Skin of body (tissue), 2 donors: Measurements from ENCODE around the gene SLC7A8. TPM values are rescaled to one million over a fixed set of nuclear protein-coding genes. Genes with fewer than 3 reads are reported as not detected.
A peak's percentile ranks its signal among the peaks of the same experiment; 100 is the strongest.

Experiments
- DNase-seq: peaks from one replicate; lab custom pipeline; 2025; lab: John Stamatoyannopoulos, UW
- total RNA-seq: library from RNA; depleted of rRNA; stranded (reverse); fragments of >200 nt; gene quantifications from one replicate; pipeline ENCODE4 v1.2.3, GENCODE V29; 2014

The SLC7A8 gene
- total RNA-seq, 1 donor from 2014 or later: 27.5 TPM

GRCh38 chr14:23183158-23183470 is 346 bp downstream of the SLC7A8 start:
- no peak for DNase-seq

DNA sequence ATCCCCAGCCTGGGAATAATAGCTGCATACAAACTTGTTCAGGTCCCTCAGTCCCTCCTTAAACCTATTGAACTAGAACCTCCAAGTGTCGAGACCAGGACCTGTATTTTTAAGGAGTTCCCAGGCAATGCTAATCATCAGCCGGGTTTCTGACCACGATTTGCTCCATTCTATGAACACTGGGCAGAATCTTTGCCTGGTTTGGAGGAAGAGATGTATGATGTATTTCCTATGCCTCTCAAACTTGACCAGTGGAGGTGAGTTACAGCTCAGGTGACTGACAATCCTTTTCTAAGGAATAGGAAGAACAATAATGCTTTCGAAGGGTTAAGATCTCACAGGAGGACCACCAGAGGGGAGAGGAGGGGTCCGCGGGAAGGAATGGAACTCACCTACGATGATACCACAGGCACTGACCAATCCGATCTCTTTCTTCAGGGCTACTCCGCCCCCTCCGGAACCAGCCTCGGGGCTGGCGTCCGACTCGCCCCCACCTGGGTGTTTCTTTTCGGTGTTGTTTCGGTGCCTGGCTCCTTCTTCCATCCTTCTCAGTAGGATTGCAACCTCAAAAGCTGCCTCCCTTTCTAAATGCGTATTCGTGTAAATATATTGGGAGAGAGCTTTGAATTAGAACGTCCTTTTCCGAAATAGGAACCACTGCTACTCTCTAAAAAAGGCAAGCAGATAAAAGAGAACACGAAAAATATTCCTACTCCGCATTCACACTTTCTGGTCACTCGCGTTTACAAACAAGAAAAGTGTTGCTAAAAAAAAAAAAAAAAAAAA is 895 bp downstream of the SLC7A8 start:
- no peak for DNase-seq

DNA sequence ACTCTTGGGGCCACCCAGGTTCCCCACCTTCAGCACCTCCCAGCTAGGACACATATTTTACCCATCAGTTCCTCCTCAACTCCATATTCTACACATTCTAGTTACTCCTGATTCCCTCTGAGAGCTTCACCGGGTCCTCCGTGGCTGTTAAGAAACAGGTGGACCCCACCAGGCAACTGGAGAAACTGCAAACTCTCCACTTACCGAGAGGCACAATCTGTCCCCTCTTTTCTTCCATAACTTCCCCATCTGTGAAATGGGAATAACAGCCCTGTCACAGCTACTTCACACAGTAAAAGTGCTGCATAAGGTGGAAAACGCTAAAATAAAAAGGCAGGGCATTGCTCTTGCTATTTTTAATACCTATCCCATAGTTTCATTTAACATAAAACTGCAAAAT is 1.5 kb downstream of the SLC7A8 start:
- DNase-seq: no peak

DNA sequence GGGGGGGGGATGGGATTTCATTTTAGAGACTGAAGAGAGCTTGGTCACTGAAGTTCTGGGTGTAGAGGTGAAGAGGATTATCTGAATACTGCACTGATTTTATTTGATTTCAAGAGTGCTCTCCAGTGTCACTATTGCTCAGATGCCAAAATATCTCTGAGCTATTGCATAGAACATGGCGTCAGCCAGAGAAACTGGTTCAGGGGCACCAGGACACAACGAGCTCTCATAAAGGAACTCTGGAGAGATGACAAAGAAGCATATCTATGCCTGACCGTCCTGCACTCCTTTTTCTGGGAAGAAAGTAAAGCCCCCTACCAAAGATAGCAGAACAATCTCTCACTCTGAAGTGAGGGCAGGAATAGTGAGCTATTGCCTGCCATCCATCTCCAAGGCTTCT is 2.0 kb downstream of the SLC7A8 start:
- DNase-seq: no peak

GRCh38 chr14:23177181-23177580 is 6.3 kb downstream of the SLC7A8 start:
- DNase-seq: no peak

- no peak for DNase-seq
Measured at GRCh38 chr14:23175823-23176222, 7.6 kb downstream of the SLC7A8 start.

DNA sequence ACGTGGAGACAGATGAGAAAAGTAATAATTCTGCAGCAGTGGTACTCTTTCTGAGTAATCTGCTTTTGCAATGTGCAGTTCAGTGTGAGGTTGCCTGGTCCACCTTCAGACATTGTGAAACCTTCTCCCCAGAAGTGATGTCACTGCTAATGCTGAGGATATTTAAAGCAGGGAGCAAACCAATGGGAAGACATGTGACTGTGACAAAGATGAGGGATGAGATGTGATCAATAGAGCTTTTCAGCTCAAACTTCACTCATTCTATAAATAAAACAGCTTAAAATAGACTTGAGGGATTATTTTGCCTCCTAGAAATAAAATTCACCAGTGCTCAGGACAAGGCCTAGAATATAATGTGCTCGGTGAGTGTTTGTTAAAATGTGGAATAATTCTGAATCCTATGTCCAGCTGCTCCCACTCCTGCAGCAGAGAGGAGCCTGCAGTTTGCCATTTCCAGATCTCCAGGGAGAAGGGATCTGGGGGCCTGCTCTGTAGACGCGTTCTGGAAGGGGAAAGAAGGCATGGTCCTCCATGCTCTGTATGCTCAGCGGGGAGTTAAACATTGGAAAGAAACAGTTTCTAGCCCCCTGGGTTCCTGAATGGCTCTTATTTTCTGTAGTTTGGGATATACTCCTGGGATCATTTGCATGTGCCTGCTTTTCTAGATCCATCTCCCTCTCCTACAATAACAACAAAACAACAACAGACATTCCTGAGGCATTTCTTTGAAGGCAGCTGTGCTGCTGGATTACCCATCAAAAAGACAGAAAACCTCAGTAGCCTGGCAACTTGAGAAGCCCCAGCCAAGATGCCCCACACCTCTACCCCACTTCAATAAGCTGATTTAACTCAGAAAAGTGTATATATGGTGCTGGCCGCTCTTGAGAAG is 8.9 kb downstream of the SLC7A8 start:
- DNase-seq: no peak

DNA sequence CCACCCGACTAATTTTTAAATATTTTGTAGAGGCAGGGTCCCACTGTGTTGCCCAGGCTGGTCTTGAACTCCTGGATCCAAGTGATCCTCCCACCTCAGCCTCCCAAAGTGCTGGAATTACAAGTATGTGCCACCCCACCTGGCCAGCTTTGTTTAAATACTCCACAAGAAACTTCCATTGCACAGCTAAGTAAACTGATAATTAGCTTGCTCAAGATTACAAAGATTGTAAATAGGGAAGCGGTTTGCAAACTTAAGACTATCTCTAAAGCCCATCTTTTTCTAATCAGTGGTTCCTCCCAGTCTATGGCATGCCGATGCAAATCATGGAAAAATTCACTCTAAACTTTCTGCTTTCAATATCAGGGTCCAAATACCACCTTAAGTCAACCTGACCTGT is 9.7 kb downstream of the SLC7A8 start:
- DNase-seq: no peak

DNA sequence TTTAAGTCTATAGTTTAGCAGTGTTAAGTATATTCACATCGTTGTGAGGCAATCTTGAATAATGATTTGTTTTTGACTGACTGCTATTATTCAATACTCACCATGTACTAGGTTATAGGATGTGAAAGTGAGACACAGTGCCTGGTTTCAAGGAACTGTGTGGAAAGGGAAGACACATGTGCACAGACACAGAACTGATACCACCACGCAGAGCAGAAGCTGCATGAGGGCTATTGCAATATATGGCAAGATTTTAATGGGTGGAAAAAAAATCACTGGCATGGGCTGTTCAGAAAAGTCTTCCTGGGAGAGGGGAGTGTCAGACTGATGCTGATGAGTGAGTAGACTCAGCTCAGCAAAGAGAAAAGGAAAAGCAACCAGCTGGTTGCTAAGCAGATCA is 10.4 kb downstream of the SLC7A8 start:
- DNase-seq: no peak

- DNase-seq: no peak
Measured at GRCh38 chr14:23172574-23172973, 10.9 kb downstream of the SLC7A8 start.

DNA sequence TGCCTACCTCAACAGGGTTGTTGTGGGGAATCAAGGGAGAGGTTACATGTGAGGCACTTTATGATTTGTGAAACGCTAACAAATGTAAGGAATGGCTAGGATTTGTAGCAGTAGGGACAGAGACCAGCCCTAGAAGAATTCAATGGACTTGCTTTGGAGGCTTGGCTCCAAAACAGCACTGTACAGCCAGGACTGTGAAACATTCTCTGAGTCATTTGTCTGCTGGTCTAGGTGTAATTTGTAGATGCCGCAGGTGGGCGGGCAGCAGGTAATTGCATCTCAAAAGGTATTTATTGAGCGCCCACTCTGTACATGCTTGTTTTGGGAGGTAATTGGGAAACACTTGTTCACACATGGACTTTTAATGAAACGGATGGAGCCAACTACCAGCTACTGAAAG is 11.4 kb downstream of the SLC7A8 start:
- DNase-seq: no peak

DNA sequence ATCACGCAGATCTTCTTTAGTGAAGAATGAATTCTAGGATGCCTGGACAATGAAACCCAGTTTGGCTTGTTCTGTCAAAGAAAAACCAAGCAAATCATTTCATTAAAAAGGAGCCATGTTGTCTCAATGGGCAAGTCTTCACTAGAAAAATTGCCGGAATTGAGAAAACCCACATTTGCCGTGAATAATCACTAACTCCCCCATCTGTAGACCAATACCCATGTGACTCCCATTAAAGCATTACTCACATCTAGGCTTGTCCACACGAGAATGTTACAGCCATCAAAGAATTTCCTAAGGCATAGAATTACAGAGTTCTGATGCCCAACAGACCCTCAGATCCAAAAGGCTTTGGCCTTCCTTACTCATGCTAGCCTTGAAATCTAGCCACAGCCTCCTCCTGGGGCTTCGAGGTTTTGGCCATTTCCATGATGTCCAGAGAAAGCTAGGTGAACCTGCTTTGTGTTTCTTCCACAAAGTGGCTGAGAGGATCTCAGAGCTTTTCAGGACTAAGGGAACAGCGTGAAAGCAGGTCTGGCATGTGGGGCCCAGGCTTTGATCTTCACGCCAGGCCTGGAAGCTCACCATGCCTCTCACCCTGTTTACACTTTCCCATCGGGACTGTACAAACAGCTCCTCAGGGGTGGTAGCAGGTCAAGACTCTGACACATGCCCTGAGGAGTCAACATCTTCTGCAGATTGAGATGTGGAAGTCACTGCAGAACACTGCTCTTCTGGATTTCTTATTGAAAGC is 12.1 kb downstream of the SLC7A8 start:
- no peak for DNase-seq

- no peak for DNase-seq
Measured at GRCh38 chr14:23169622-23170021, 13.8 kb downstream of the SLC7A8 start.

GRCh38 chr14:23168246-23168645 is 15.2 kb downstream of the SLC7A8 start:
- no peak for DNase-seq

GRCh38 chr14:23167116-23167847 is 16.2 kb downstream of the SLC7A8 start:
- no peak for DNase-seq

DNA sequence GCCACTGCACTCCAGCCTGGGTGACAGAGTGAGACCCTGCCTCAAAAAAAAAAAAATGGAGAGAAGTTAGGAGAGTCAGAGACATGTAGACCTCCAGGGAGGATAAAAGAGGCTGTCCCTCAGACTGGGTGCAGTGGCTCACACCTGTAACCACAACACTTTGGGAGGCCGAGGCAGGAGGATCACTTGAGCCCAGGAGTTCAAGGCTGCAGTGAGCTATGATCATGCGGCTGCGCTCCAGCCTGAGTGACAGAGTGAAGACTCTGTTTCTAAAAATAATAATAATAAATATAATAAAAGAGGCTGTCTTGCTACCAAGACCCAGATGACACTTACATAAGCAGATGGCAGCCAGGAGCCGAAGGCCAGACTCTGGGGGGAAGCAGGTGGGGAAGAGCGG is 18.5 kb downstream of the SLC7A8 start:
- DNase-seq: no peak

- no peak for DNase-seq
Measured at GRCh38 chr14:23164250-23164649, 19.2 kb downstream of the SLC7A8 start.

GRCh38 chr14:23163830-23164229 is 19.6 kb downstream of the SLC7A8 start:
- no peak for DNase-seq

- no peak for DNase-seq
Measured at GRCh38 chr14:23162800-23163199, 20.7 kb downstream of the SLC7A8 start.

GRCh38 chr14:23162005-23162404 is 21.5 kb downstream of the SLC7A8 start:
- no peak for DNase-seq

DNA sequence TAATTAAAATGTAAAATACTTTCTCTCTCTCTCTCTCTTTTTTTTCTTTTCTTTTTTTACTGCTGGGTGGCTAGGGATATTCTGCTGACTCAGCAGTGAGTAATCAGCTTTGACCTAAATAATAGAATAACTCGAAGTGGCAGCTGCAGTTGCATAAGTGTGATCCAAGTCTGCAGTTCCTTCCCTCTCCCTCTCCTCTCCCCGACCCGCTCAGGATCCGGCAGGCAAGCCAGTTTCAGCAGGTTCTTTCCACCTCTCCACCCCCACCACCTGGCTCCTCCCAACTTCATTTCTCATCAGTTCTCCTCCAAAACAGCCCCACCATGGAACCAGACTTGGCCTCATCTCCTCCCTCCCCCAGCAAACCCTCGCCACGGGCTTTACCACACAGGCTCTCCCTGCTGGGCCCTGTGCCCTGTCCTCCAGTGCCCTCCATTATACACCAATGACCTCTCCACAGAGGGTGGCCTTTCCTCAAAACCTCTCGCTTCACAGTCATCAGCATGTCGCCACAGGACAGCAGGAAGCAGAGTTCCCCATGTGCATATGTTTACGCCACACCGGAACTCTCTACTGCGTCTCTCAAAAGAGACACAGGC is 22.4 kb downstream of the SLC7A8 start:
- peak; percentile 30 for DNase-seq
